MM.1S (cell line): Measurements from ENCODE around the gene ADCY2.

ENCODE experiments used
- DNase-seq: peaks from one replicate; pipeline ENCODE4 v3.0.0-alpha.2; 2015
- H2AFZ ChIP-seq: fragments of 300-600 bp; sonication (generic); 2 replicates; pipeline ENCODE4 v1.6.0; 2016; ENCODE audit warnings: antibody characterized with exemption, low read length
- H3F3A ChIP-seq: fragments of 300-600 bp; sonication (generic); 2 replicates; pipeline ENCODE4 v1.6.1; 2016; ENCODE audit warnings: mild to moderate bottlenecking, antibody characterized with exemption, low read length, moderate library complexity, mixed read lengths; ENCODE audit not compliant: insufficient read depth
- H3K27ac ChIP-seq: fragments of 300-600 bp; sonication (generic); 2 replicates; pipeline ENCODE4 v1.5.1; 2016; ENCODE audit warnings: mild to moderate bottlenecking, low read length
- H3K27me3 ChIP-seq: fragments of 300-600 bp; sonication (generic); replicated peaks from 2 replicates; pipeline ENCODE4 v1.6.0; 2016; ENCODE audit warnings: low read length; ENCODE audit not compliant: insufficient read depth
- H3K36me3 ChIP-seq: fragments of 300-600 bp; sonication (generic); replicated peaks from 2 replicates; pipeline ENCODE4 v1.6.1; 2016; ENCODE audit warnings: mild to moderate bottlenecking, low read length, mixed read lengths; ENCODE audit not compliant: insufficient read depth
- H3K4me1 ChIP-seq: fragments of 300-600 bp; sonication (generic); 2 replicates; pipeline ENCODE4 v1.6.1; 2016; ENCODE audit warnings: low read length, mixed read lengths
- H3K4me2 ChIP-seq: fragments of 300-600 bp; sonication (generic); 2 replicates; pipeline ENCODE4 v1.6.0; 2016; ENCODE audit warnings: low read depth, low read length
- H3K4me3 ChIP-seq: fragments of 300-600 bp; sonication (generic); 2 replicates; pipeline ENCODE4 v1.5.1; 2016; ENCODE audit warnings: low read length, mixed read lengths
- H3K79me2 ChIP-seq: fragments of 300-600 bp; sonication (generic); 2 replicates; pipeline ENCODE4 v1.6.1; 2016; ENCODE audit warnings: mixed run types, low read length, mixed read lengths
- H3K9ac ChIP-seq: fragments of 300-600 bp; sonication (generic); 2 replicates; pipeline ENCODE4 v1.6.1; 2016; ENCODE audit warnings: low read length, mixed read lengths
- H3K9me2 ChIP-seq: fragments of 300-600 bp; sonication (generic); replicated peaks from 2 replicates; pipeline ENCODE4 v1.6.1; 2016; ENCODE audit warnings: mild to moderate bottlenecking, low read length, mixed read lengths; ENCODE audit not compliant: insufficient read depth
- H3K9me3 ChIP-seq: fragments of 300-600 bp; sonication (generic); replicated peaks from 2 replicates; pipeline ENCODE4 v1.6.1; 2016; ENCODE audit warnings: mild to moderate bottlenecking, low read length, mixed read lengths; ENCODE audit not compliant: insufficient read depth
- H4K20me1 ChIP-seq: fragments of 300-600 bp; sonication (generic); 2 replicates; pipeline ENCODE4 v1.6.1; 2016; ENCODE audit warnings: mild to moderate bottlenecking, low read length, moderate library complexity, mixed read lengths; ENCODE audit not compliant: insufficient read depth
- CTCF ChIP-seq: fragments of 300-600 bp; sonication (generic); IDR thresholded peaks from 2 replicates; pipeline ENCODE4 v1.5.1; 2016; ENCODE audit warnings: antibody characterized with exemption, low read length, mixed read lengths
- EZH2 ChIP-seq: fragments of 300-600 bp; sonication (generic); optimal IDR thresholded peaks from 2 replicates; pipeline ENCODE3; 2017; ENCODE audit warnings: low read depth, mild to moderate bottlenecking, antibody characterized with exemption, low read length, mixed read lengths
- EZH2phosphoT487 ChIP-seq: fragments of 300-600 bp; sonication (generic); IDR thresholded peaks from 2 replicates; pipeline ENCODE4 v1.6.1; 2018; ENCODE audit warnings: antibody characterized with exemption, low read length

Gene ADCY2

DNA sequence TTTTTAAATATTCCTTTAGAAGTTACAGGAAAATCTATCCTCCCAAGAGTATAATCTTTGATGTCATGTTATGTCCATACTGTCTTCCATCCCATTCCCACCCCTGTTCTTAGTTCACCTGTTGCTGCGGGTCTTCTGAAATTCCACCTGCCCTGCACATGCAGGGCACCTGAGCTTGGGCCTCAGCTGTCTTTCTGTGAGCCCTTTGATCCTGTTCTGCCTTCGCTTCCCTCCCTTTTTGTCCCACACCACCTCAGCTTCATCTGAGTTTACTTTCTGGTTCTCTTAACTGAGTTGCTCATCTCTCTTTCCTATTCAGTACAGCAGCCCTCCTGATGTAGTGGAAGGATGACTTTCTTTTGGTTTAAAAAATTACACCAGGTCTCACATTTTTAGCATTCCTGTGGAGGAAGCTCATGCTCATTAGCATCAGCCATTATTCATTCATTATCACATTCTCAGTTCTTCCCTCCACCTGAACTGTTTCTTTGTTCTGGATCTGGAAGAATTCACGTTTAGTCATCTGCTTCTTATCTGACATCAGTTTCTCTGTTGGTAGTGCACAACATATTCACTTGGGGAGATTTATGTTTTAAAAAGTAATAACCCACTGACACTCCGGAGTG, 211.0 kb downstream of the ADCY2 start:
- no peak for DNase-seq
- H3K4me3 ChIP-seq = no peak overlapping the region
- no peak overlapping the region for H3K9ac ChIP-seq
- TF ChIP-seq EZH2phosphoT487 (no peak), EZH2 (no peak), CTCF (no peak)
- H3K9me2 ChIP-seq = no peaks in the 10 kb centered on the region
- no peaks in the 10 kb centered on the region for H3K27me3 ChIP-seq
- H3K36me3 ChIP-seq = no peaks in the 10 kb centered on the region
- H4K20me1 ChIP-seq = no peaks in the 10 kb centered on the region
- H3K27ac ChIP-seq = no peak overlapping the region
- no peaks in the 10 kb centered on the region for H3F3A ChIP-seq
- no peaks in the 10 kb centered on the region for H3K79me2 ChIP-seq
- H3K4me2 ChIP-seq = no peak overlapping the region
- no peaks in the 10 kb centered on the region for H3K9me3 ChIP-seq
- H3K4me1 ChIP-seq = no peaks in the 10 kb centered on the region
- no peak overlapping the region for H2AFZ ChIP-seq

- H3K27ac ChIP-seq = no peak overlapping the region
- DNase-seq = no peak
- H3F3A ChIP-seq = no peaks in the 10 kb centered on the region
- TF ChIP-seq CTCF = no peak
- H4K20me1 ChIP-seq = no peaks in the 10 kb centered on the region
- no peak overlapping the region for H3K9ac ChIP-seq
- H3K4me3 ChIP-seq = no peak overlapping the region
- H3K9me3 ChIP-seq = no peaks in the 10 kb centered on the region
- no peaks in the 10 kb centered on the region for H3K79me2 ChIP-seq
- H3K27me3 ChIP-seq = no peaks in the 10 kb centered on the region
- no peak overlapping the region for H2AFZ ChIP-seq
- no peak overlapping the region for H3K4me2 ChIP-seq
- H3K36me3 ChIP-seq = no peaks in the 10 kb centered on the region
- H3K4me1 ChIP-seq = no peaks in the 10 kb centered on the region
- H3K9me2 ChIP-seq = no peaks in the 10 kb centered on the region
Observed at GRCh38 chr5:7608772-7609171, 212.8 kb downstream of the ADCY2 start.

- no peaks in the 10 kb centered on the region for H3K4me1 ChIP-seq
- H3K4me2 ChIP-seq = no peak overlapping the region
- H3K4me3 ChIP-seq = no peak overlapping the region
- no peak overlapping the region for H3K9ac ChIP-seq
- H3F3A ChIP-seq = no peaks in the 10 kb centered on the region
- H3K9me2 ChIP-seq = no peaks in the 10 kb centered on the region
- H2AFZ ChIP-seq = no peak overlapping the region
- no peaks in the 10 kb centered on the region for H3K27me3 ChIP-seq
- H3K9me3 ChIP-seq = no peaks in the 10 kb centered on the region
- H3K36me3 ChIP-seq = no peaks in the 10 kb centered on the region
- H3K79me2 ChIP-seq = no peaks in the 10 kb centered on the region
- DNase-seq = no peak
- H3K27ac ChIP-seq = no peak overlapping the region
- H4K20me1 ChIP-seq = no peaks in the 10 kb centered on the region
- TF ChIP-seq EZH2phosphoT487 (no peak), CTCF (no peak), EZH2 (no peak)
Observed at GRCh38 chr5:7609726-7610125, 213.8 kb downstream of the ADCY2 start.
